ENCODE measurements around the gene PTGR2. TPM values are rescaled to one million over a fixed set of nuclear protein-coding genes. Genes with fewer than 3 reads are reported as not detected.

The PTGR2 gene
- total RNA-seq, 1 experiment from 2014 or later, result 6.7 TPM

DNA sequence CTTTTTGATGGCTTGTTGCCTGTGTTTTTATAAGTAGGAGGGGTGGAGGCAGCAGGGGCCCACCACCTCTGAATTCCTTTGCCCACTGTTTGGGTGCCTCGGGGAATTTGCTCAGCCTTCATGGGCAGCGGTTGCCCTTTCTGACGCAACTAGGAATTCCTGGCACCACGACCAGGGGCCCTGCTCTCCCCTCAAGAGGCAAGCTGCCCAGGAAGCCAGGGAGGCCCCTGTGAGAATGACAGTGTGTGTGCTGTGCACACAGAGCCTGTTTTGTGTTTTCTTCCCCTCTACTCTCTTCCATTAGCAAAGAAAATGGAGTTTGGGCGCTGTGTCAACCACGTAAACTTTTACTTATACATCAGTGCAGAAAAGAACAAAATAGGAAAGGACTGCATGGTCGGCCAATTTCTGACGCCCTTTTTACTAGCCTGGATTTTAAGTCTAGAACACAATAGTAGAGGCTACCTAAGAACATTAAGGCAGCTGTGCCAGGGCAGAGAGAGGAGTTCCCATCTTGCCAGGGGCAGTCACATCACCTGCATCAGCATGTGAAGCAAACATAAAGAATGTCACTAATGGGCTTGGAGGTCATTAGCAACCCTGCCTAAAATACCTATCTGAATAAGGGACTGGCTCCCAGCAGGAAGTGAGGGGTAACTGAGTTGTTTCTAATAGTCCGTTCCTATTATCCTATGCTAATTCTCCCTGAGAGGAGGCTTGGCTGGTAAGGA lies 17.9 kb upstream of the PTGR2 start:
- TF ChIP-seq CTCF (conservative IDR thresholded peaks at IDR 0.05), result no peak
- DNase-seq, result peak; percentile 47
- H3K27ac Mint-ChIP-seq, result peak overlapping the region in 2 of 3 experiments; percentile 68 to 84; a peak in 5 of 7 replicates
- no peak overlapping the region for H3K23ac ChIP-seq (ENCODE audit: insufficient read length, low read depth, low read length)
- no peak overlapping the region for H4K8ac ChIP-seq (replicated peaks; ENCODE audit: insufficient read length, low read depth, low read length)
- H3K79me1 ChIP-seq (ENCODE audit: insufficient read depth, low read depth, low read length, poor library complexity, severe bottlenecking), result no peaks in the 10 kb centered on the region
- no peak overlapping the region for H2AK5ac ChIP-seq (ENCODE audit: insufficient read length, low read length)
- H3K27ac ChIP-seq (ENCODE audit: insufficient read length, low read depth, low read length), result no peak overlapping the region
- no peaks in the 10 kb centered on the region for H3K9me3 Mint-ChIP-seq
- peaks cover 7% of the 10 kb centered on the region; the same call in 1 of the 2 replicates for H3K4me1 ChIP-seq (ENCODE audit: insufficient read depth, low read length)
- H2BK12ac ChIP-seq (ENCODE audit: insufficient read length, low read depth, low read length), result no peak overlapping the region
- H3K27me3 ChIP-seq (ENCODE audit: insufficient read depth, low read length), result no peaks in the 10 kb centered on the region
- H3K4ac ChIP-seq (ENCODE audit: low read depth, low read length), result no peak overlapping the region
- H3T11ph ChIP-seq (ENCODE audit: low read length), result no peak overlapping the region
- H3K9ac ChIP-seq (ENCODE audit: extremely low read depth, insufficient read length, low read length), result no peak overlapping the region
- H3K4me2 ChIP-seq (ENCODE audit: insufficient read depth, insufficient read length, low read length), result peak overlapping the region; percentile 5
- no peak overlapping the region; the same call in 1 of the 2 replicates for H3K14ac ChIP-seq (ENCODE audit: insufficient read depth, low read length)
- no peaks in the 10 kb centered on the region; the same call in 1 of the 2 replicates for H3K27me3 Mint-ChIP-seq (ENCODE audit: low read depth)
- H3K56ac ChIP-seq (ENCODE audit: insufficient read length, low read depth, low read length), result no peak overlapping the region
- no CpG with 5 or more reads among the region's 9 CpGs for WGBS (ENCODE audit: extremely low coverage, insufficient read length, low lambda C conversion rate)
- H2BK5ac ChIP-seq (ENCODE audit: insufficient read length, low read length), result no peak overlapping the region
- no peak overlapping the region for H2BK120ac ChIP-seq (ENCODE audit: low read depth, low read length, poor library complexity, severe bottlenecking)
- no peak overlapping the region for H3K4me3 Mint-ChIP-seq
- no peak overlapping the region for H2AFZ ChIP-seq (ENCODE audit: low read length)
- H2BK20ac ChIP-seq (ENCODE audit: low read depth, low read length, poor library complexity, severe bottlenecking), result no peak overlapping the region
- H3K23me2 ChIP-seq (ENCODE audit: insufficient read length, low read depth, low read length, poor library complexity, severe bottlenecking), result no peaks in the 10 kb centered on the region
- no peaks in the 10 kb centered on the region for H4K20me1 ChIP-seq (ENCODE audit: control insufficient read depth, insufficient read depth, insufficient read length)
- no peaks in the 10 kb centered on the region for H3K79me2 ChIP-seq (ENCODE audit: insufficient read depth, low read length)
- H3K18ac ChIP-seq (ENCODE audit: insufficient read length, low read depth, low read length), result no peak overlapping the region
- no peaks in the 10 kb centered on the region for H3K36me3 Mint-ChIP-seq (ENCODE audit: insufficient read depth in 1 of 3, low read depth in 3 of 3)
- H2BK15ac ChIP-seq (ENCODE audit: low read depth, low read length), result no peak overlapping the region
- H3K4me1 Mint-ChIP-seq, result peaks cover 24 to 34% of the 10 kb centered on the region in 2 experiments
- H3K9me3 ChIP-seq (ENCODE audit: control insufficient read depth, low read depth, low read length), result no peaks in the 10 kb centered on the region
- H4K91ac ChIP-seq (ENCODE audit: insufficient read length, low read depth, low read length), result no peak overlapping the region
- H4K5ac ChIP-seq (ENCODE audit: insufficient read length, low read depth, low read length), result no peak overlapping the region
